DOHH2 (cell line): ENCODE results near the gene COPA.

ENCODE experiments used
- EZH2phosphoT487 ChIP-seq: fragments of 200-600 bp; sonication (generic); IDR thresholded peaks from 2 replicates; pipeline ENCODE4 v1.6.1; 2017; ENCODE audit warnings: borderline replicate concordance, mild to moderate bottlenecking, antibody characterized with exemption, low read length, moderate library complexity, mixed read lengths
- TF ChIP-seq, protein P1 (sequence below): fragments of 200-600 bp; sonication (generic); IDR thresholded peaks from one replicate; pipeline ENCODE4 v1.5.1; 2014; ENCODE audit warnings: antibody characterized with exemption, mild to moderate bottlenecking, low read depth, low read length; ENCODE audit not compliant: poor library complexity, severe bottlenecking

- no peak for TF ChIP-seq EZH2phosphoT487
- TF ChIP-seq, protein P1, sequence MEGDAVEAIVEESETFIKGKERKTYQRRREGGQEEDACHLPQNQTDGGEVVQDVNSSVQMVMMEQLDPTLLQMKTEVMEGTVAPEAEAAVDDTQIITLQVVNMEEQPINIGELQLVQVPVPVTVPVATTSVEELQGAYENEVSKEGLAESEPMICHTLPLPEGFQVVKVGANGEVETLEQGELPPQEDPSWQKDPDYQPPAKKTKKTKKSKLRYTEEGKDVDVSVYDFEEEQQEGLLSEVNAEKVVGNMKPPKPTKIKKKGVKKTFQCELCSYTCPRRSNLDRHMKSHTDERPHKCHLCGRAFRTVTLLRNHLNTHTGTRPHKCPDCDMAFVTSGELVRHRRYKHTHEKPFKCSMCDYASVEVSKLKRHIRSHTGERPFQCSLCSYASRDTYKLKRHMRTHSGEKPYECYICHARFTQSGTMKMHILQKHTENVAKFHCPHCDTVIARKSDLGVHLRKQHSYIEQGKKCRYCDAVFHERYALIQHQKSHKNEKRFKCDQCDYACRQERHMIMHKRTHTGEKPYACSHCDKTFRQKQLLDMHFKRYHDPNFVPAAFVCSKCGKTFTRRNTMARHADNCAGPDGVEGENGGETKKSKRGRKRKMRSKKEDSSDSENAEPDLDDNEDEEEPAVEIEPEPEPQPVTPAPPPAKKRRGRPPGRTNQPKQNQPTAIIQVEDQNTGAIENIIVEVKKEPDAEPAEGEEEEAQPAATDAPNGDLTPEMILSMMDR = no peak
Observed at GRCh38 chr1:160264795-160265307, 78.2 kb downstream of the COPA start.
